ENCODE results near the gene MOSMO.
"Not testable (repeated sequence)": the region's sequence is repeated elsewhere in the genome, so short reads cannot be mapped to it uniquely, and the experiment has no call there.

DNA sequence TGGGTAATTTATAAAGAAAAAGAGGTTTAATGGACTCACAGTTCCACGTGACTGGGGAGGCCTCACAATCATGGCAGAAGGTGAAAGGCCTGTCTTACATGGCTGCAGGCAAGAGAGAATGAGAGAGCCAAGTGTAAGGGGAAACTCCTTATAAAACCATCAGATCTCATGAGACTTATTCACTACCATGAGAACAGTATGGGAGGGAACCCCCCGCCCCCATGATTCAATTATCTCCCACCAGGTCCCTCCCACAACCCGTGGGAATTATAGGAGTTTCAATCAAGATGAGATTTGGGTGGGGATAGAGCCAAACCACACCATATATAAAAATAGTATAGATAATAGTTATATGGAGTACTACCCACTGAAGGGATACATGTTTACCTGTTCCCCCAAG, 36.0 kb downstream of the MOSMO start:
- TF ChIP-seq, protein P1, sequence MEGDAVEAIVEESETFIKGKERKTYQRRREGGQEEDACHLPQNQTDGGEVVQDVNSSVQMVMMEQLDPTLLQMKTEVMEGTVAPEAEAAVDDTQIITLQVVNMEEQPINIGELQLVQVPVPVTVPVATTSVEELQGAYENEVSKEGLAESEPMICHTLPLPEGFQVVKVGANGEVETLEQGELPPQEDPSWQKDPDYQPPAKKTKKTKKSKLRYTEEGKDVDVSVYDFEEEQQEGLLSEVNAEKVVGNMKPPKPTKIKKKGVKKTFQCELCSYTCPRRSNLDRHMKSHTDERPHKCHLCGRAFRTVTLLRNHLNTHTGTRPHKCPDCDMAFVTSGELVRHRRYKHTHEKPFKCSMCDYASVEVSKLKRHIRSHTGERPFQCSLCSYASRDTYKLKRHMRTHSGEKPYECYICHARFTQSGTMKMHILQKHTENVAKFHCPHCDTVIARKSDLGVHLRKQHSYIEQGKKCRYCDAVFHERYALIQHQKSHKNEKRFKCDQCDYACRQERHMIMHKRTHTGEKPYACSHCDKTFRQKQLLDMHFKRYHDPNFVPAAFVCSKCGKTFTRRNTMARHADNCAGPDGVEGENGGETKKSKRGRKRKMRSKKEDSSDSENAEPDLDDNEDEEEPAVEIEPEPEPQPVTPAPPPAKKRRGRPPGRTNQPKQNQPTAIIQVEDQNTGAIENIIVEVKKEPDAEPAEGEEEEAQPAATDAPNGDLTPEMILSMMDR (IDR thresholded peaks at IDR 0.05; ENCODE audit: borderline replicate concordance, extremely low read depth, low read length, poor library complexity, severe bottlenecking) = not testable (repeated sequence)
- not testable (repeated sequence) for TF ChIP-seq EZH2 (IDR thresholded peaks at IDR 0.05; ENCODE audit: borderline replicate concordance, low read depth, low read length, severe bottlenecking)

Measured in DND-41 (cell line).